CD4-positive, alpha-beta T cell treated with Interferon gamma for 1 hour (primary cell): ENCODE data around the gene MYL6B.

ENCODE experiments used
- DNase-seq: peaks from one replicate; pipeline ENCODE4 v3.0.0-alpha.2; 2020

MYL6B gene

DNA sequence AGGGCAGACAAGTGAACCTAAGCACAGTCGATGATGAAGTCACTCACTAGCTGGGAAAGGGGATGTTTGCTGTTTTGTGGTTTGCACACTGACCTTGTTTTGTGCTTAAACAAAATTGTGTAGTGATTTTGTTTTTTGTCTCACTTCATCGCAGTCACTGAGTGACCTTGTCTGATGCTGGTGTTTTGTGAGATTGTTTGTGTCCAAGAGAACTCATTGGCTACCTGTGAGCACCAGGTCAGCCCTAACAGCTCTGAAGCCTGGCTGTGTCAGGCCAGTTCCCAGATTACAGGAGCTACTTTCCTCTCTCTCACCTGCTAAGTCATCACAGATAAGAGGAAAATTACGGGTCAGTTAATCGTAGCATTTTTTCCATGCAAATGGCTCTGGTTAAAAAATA lies 28.3 kb upstream of the MYL6B start:
- DNase-seq, result no peak

DNA sequence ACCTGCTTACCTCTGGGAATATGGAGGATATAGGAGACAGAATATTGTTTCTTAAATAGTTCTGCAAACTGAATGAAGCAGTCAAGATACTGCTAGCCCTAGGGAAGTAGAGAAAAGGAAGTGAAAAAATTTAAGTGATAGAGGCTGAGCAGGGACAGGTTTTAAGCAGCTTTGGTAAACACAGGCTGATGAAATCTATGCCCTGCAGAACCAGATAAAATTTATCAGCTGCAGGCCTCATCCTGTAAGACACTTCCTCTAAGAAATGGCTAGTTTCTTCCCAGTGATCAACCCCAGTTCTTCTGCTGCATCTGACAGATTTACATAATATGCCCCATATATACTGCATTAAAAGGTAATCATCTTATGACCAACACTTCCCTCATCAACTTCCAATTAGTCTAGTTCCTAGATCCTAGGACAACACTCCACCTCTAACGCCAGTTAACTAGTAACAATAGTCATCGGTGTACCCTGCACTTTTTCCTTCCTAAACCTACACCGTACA lies 25.6 kb upstream of the MYL6B start:
- DNase-seq, result no peak

DNA sequence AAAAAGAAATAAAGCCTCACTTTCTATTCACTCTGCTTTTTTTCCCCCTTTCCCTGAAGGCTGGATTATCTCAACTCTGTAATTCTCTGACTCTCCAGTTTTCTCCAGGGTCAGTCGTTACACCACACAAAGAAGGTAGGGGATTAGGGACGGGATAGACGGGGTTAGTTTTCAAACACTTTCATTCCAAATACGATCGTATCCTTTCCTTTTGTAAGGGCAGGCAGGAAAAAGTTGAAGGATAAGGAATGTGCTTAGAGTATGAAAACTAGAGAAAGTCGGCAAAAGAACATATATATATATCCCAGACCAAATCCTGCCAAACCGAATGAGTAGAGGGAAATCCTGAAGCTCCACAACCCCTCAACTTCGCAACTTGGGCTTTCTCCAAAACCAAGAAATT lies 24.9 kb upstream of the MYL6B start:
- no peak for DNase-seq

DNA sequence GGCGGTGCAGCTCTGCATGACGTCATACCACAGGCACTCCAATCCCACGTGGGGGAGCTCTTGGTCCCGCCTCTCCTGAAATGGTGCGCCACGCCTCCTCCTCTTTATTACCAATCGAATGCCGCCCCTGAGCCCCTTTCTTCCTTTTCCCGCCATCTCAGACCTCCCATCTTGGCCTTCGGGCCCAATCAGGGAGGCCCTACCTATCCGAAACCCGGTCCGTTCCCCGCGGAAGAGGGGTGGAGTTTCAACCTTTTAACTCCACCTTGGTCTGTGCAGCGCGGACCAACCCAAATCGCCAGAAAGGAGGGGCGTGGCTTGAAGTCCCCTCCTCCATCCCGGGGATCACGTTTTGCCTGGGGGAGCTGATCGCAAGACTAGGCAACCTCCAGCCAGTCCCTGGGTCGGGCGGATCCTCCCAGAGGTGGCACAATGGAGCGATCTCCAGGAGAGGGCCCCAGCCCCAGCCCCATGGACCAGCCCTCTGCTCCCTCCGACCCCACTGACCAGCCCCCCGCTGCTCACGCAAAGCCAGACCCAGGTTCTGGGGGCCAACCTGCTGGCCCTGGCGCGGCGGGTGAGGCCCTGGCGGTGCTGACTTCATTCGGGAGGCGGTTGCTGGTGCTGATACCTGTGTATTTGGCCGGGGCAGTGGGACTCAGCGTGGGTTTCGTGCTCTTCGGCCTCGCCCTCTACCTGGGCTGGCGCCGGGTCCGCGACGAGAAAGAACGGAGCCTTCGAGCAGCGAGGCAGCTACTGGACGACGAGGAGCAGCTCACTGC lies 24.3 kb upstream of the MYL6B start, which contains the start of gene ESYT1:
ESYT1 (plus strand) TSS at position 380 of the 782 bp plus-strand sequence; CDS start at position 433, 53 bp downstream.
- DNase-seq, result peak; percentile 100

DNA sequence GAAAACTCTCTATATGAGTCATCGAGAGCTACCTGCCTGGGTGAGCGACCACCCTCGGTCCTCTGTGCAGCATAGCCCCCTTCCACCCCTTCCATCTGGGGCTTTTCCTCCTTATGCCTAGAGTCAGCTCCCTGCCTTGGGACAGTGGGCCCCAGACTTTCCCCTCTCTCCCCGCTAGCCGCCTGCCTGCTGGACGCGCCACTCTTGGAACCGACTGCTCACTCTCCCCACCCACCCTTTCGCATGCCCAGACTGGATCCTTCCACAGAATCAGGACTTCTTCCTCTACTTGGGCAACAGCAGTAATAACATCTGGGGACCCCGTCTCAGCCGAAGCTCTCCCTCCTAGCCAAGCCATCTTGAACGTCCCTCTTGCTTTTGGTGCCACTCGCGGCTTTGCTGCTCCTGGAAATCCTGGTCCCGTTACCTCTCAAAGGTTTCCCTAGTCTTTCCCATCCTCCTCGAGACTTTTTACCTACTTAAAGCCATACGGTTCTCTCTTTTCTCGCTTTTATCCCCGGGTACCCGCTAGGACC lies 23.6 kb upstream of the MYL6B start:
- no peak for DNase-seq

DNA sequence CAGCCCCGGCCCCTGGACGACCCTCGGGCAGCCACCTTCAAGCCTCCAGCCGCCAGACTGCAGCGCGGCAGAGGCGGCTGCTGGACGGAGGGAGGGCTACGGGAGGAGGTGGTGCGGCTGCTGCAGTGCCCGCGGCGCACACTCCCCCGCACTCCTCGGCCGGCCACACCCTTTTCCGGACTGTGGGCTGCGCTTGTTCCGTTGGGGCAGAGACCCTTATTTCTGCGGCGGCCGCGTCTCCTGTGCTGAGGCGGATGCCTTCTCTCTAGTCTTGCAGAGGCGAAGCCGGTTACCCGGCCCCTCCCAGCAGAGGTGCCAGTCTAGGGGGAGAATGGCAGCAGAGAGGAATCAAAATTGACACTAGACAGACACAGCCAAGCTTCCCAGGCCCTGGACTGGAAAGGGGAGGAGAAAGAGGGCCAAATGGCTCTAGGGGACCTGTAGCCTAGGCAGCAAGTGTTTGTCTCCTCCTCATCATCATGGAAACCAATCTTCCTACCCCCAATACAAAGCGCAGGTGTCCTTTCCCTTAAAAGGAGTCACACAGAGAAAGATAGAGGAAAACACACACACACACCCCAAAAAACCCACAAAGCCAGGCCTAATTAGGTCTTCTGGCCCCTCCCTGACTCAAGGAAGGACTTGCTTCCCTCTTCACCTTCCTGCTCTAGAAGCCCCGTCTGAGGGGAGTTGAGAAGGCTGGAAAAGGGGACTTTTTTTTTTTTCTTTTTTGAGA lies 23.0 kb upstream of the MYL6B start:
- peak; percentile 78 for DNase-seq

DNA sequence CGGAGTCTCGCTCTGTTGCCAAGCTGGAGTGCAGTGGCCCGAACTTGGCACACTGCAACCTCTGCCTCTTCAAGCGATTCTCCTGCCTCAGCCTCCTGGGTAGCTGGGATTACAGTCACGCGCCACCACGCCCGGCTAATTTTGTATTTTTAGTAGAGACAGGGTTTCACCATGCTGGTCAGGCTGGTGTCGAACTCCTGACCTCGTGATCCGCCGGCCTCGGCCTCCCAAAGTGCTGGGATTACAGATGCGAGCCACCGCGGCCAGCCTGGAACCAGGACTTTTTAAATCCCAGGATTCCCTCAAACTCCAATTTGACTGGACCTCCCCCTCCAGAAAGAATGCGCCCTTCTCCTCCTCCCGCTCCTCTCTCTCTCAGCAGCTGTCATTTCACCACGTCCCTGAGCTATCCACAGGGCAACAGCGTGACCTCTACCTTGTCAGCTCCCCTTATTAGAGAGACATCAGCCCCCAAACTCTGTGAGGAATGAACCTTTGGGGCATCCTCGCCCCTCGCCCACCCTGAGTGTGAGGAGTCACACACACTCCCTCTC lies 22.4 kb upstream of the MYL6B start:
- no peak for DNase-seq

DNA sequence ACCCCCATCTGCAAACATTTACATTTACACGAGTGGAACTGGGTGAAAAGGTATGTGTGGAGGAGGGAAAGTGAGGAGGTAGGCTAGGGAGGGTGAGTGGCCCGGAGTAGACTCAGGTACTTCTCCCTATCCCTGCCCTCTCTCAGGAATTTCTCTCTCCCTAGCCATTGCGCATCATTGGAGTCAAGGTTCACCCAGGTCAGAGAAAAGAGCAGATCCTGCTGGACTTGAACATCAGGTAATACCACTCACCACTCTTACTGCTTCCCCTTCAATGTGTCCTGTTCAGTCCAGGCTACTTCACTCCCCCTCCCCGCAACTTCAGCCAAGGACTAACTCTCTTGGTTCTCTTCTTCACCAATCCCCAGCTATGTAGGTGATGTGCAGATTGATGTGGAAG lies 21.5 kb upstream of the MYL6B start:
- no peak for DNase-seq

DNA sequence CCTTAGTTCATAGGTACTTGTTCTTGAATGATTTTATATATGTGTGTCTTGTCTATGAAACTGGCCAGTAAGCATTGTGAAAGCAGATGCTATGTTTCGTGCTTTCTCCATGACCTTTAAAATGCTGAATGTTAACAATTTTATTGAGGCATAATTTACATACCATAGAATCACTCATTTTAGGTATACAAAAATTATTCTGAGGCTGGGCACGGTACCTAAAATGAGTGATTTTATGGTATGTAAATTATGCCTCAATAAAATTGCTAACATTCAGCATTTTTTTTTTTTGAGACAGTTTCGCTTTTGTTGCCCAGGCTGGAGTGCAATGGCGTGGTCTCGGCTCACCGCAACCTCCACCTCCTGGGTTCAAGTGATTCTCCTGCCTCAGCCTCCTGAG lies 17.5 kb upstream of the MYL6B start:
- DNase-seq, result no peak

DNA sequence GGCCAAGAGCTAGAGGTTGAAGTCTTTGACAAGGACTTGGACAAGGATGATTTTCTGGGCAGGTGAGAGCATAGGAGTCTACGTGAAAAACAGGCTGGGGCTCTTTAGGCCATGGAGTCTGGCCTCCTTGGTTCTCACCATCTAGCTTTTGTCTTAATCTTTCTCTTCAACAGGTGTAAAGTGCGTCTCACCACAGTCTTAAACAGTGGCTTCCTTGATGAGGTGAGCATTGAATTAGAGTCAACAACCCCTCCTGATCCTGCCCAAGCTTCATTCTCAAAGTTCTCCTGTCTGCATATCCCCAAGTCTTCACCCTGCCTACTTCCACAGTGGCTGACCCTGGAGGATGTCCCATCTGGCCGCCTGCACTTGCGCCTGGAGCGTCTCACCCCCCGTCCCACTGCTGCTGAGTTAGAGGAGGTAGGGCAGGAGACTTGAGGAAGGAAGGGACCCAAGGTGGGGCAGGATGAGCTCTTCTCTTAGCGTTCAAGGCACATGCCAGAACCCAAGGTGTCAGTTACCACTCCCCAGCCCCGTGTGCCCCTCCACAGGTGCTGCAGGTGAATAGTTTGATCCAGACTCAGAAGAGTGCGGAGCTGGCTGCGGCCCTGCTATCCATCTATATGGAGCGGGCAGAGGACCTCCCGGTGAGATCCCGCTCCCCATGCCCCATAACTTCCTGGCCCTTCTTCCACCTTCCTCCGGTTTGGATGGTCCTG lies 14.4 kb upstream of the MYL6B start:
- DNase-seq, result no peak

DNA sequence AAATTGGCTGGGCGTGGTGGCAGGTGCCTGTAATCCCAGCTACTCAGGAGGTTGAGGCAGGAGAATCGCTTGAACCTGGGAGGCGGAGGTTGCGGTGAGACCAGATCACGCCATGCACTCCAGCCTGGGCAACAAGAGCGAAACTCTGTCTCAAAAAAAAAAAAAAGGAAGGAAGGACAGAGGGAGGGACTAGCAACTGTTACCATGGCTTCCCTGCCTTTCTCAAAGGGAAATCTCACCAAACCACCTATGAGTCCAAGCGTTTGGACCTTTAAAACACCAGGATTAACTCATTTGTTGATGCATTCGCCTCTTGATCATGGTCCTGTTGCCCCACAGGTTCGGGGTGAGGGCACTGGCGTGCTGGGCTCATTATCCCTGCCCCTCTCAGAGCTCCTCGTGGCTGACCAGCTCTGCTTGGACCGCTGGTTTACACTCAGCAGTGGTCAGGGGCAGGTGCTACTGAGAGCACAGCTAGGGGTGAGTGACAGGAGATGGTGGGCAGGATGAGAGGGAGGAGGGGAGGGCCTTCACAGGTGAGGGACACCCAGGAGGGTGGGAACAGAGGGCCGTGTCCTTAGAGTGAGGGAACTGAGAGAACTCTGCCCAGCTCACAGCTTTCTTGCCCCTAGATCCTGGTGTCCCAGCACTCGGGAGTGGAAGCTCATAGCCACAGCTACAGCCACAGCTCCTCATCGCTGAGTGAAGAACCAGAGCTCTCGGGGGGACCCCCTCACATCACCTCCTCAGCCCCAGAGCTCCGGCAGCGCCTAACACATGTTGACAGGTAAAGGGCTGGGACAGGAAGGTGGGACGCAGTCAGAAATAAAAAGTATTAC lies 10.2 kb upstream of the MYL6B start:
- no peak for DNase-seq

DNA sequence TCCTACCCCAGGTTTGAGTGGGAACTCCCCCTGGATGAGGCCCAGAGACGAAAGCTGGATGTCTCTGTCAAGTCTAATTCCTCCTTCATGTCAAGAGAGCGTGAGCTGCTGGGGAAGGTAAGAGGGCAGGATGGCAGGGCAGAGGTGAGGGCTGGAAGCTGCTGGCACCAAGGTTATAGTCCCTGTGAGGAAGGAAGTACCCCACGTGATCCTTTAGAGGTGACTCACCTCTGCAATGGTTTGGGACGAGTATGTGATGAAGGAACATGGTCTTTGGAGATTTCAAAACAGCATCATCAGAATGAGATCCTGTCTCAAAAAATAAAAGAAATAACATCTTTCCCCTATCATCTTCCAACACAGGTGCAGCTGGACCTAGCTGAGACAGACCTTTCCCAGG lies 9.2 kb upstream of the MYL6B start:
- DNase-seq, result no peak

DNA sequence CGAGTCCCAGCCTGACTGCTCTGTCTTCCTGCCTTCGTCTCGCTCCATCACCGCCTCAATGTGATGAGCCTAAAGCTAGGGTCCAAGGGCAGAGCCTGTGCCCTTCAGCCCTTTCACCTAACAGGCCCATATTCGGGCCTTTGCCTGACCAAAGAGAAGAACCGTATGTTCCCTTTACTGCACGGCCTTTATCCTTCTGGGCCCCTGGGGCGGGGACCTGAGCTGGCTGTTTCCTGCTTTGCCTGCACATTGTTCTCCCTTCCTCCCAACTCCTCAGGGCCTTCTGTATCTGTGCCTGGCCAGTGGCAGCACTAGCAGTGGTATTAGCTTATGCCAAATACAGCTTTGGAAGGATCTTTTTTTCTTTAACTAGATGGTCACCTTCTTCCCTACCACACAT lies 8.5 kb upstream of the MYL6B start:
- DNase-seq, result no peak

DNA sequence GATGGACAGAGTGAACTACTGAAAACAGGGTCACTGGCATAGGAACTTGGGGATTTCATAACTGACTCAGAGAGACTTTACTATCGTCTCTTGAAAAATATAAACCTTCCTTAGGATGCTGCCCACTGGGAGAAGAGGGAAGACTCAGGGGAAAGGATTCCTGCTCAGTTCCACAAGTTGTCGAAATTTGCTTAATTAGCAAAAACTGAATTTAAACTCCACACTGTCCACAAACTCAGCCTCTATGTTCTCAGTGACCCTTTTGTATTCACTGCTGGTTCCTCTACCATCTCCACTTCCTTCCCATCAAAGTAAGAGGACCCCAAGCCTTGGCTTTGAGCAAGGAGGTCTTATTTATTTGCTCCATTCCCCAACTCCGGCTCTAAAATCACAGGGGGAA lies 7.2 kb upstream of the MYL6B start:
- no peak for DNase-seq

DNA sequence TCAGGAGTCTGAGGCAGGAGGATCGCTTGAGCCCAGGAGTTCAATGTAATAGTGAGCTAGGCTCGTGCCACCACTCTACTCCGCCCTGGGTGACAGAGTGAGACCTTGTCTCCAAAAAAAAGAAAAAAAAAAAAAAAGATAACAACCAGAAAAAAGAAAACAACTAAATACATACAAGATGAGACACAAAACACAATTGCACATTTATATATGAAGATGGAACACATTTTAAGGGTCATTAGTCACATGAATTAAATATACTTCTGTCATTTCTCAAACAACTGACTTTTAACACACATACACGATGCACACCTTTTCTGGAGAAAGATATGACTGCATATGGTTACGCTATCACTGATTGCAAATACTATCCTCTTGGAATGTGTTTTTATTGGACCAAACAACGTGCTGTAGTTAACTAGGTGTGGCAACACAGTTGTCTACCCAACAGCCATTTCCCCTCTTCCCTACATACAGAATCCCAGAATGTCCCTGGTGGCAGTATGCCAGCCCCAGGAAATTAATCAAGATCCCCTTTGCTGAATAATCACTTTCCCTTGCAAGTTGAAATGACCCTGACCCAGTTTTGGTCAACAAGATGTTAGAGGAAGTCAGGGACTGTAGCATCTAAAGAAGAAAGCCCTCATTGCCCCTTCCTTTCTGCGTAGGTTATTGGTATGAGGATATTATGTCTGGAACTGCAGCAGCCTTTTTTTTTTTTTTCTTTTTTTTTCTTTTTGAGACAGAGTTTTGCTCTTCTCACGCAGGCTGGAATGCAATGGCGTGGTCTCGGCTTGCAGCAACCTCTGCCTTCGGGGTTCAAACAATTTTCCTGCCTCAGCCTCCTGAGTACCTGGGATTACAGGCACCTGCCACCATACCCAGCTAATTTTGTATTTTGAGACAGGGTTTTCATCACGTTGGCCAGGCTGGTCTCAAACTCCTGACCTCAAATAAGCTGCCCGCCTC lies 5.6 kb upstream of the MYL6B start:
- DNase-seq, result no peak

DNA sequence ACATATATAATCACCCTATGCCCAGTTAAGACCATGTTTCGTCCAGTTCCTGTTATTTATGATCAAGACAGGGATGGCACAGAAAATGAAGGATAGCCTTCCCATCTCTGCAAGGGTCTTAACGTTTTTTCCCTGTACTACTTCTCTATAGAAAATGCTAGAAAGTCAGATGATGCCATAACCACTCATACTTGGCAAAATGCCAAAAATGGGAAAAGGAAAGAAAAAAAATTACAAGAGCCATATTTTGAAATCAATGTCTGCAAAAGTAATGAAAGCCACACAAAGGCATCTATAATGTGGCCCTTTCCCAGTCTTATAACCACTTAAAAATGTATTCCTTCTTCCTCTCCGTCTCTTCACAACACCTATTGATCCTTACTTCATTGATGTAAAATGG lies 1.8 kb upstream of the MYL6B start:
- no peak for DNase-seq

DNA sequence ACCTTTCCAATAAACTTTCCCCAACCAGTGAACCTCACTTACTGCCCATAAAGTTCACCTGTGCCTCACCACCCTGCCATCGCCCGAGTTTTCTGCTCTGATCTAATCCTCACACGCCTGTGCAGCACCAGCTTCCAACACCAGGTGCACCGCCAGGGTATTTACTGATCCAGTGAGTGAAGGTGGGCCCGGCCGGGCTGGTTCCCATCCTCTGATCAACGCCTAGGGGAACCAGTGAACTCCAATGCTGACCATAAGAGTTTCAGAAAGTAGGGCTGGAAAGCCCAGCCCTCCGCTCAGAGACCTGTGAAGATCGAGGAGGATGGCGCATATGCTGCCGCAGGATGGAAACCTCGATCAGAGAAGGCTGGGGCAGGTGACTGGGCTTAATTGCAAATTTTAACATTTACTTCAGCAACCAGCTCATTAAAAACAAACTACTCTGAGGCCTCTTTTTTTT lies 685 bp upstream of the MYL6B start:
- peak; percentile 52 for DNase-seq

DNA sequence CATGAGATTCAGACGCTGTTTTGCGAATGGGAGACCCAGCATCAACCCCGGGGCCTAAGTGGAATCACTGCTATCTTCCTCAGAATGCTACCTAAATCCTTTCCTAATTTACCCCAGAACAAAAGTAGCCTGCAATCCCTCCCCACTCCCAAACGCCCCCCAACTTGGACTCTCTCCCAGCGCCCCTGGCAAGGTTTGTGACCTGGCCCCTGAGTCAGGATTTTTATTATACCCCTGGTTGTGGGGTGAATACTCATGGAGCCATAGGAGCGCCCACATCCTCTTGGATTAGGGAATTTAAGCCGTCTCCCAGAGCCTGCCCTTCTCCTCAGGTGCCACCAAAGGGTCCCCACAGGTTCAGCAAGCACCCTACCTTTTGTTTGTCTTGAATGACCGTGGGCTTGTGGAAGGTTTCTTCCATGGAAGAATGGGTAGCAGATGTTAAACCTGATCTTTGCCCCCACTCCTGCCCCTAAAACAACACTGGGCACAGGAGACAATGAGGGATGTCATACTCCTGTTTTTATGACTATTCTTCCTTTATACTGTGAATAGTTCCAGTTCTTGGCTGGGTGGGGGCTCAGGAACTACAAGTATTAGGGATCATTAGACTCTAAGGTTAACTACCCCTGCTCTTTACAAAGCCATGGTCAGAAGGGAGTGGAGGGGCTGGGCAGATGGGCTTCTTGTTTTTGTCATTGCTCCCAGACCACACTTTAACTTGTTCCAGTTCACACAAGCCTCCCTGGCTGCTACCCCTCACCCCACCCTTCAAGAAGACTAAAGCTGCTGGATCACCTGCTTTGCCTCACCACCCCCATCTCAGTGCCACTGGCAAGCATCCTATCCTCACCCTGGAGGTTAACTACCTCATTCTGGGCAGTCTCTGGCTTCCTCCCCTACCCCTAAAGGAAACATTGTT lies 630 bp downstream of the MYL6B start:
- DNase-seq, result no peak

DNA sequence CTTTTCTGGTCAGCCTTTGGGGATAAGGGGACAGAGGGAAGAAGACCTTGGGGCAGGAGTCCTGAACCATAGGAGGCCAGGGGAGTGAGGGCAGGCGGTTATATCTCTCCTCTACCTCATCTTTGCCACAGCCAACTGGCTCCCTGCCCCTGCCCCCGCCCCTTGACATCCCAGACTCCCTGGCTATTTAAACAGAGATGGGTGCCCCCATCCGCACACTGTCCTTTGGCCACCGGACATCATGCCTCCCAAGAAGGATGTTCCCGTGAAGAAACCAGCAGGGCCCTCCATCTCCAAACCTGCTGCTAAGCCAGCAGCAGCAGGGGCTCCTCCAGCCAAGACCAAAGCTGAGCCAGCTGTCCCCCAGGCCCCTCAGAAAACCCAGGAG lies 1.3 kb downstream of the MYL6B start:
- DNase-seq, result no peak
